Measurements from ENCODE around the gene IMMP2L.

GRCh38 chr7:111047595-111047994 lies 514.7 kb downstream of the IMMP2L start:
- TF ChIP-seq CTCF (conservative IDR thresholded peaks at IDR 0.05; ENCODE audit: low read depth, low read length) (no peak), EZH2 (IDR thresholded peaks at IDR 0.05; ENCODE audit: low read length, unreplicated experiment) (no peak), EZH2phosphoT487 (IDR thresholded peaks at IDR 0.05; ENCODE audit: borderline replicate concordance, low read length) (no peak)
